Activated CD8-positive, alpha-beta memory T cell treated with anti-CD3 and anti-CD28 coated beads, Interleukin-2, amount 10 ng/mL, durations not matched to agents 7 days and 5 days (primary cell): ENCODE measurements around the gene ABCA2. TPM values are rescaled to one million over a fixed set of nuclear protein-coding genes. Genes with fewer than 3 reads are reported as not detected.

Experiments
- ATAC-seq: fragments of 150-1000 bp; cut with Tn5 transposase; one replicate; pipeline ENCODE4 v1.10.0; 2021; ENCODE audit warnings: moderate library complexity
- CTCF ChIA-PET: fragments of 350-600 bp; sonication (Branson Sonifier 250); formaldehyde crosslinking; loops from one replicate; lab custom pipeline; 2021; ENCODE audit warnings: antibody characterized with exemption; lab: Charles Lee
- DNase-seq: peaks from one replicate; pipeline ENCODE4 v3.0.0-alpha.2; 2020
- H3K27ac Mint-ChIP-seq: one replicate; pipeline ENCODE4 v1.8.0; 2021; ENCODE audit warnings: mild to moderate bottlenecking, mixed read lengths
- H3K27me3 Mint-ChIP-seq: one replicate; pipeline ENCODE4 v1.8.0; 2021; ENCODE audit warnings: mixed read lengths
- H3K36me3 Mint-ChIP-seq: one replicate; pipeline ENCODE4 v1.8.0; 2021; ENCODE audit warnings: mild to moderate bottlenecking, mixed read lengths
- H3K4me1 Mint-ChIP-seq: one replicate; pipeline ENCODE4 v1.8.0; 2021; ENCODE audit warnings: mixed read lengths
- H3K4me3 Mint-ChIP-seq: one replicate; pipeline ENCODE4 v1.8.0; 2021; ENCODE audit warnings: mild to moderate bottlenecking, moderate library complexity, mixed read lengths
- H3K9me3 Mint-ChIP-seq: one replicate; pipeline ENCODE4 v1.8.0; 2022; ENCODE audit warnings: low read depth, mixed read lengths
- total RNA-seq, 2 experiments: library from RNA; stranded (reverse); gene quantifications; one replicate each; pipeline ENCODE4 v1.2.3, GENCODE V29; 2021

The ABCA2 gene
- total RNA-seq, 2 experiments from 2014 or later = 30.0 to 73.6 TPM

DNA sequence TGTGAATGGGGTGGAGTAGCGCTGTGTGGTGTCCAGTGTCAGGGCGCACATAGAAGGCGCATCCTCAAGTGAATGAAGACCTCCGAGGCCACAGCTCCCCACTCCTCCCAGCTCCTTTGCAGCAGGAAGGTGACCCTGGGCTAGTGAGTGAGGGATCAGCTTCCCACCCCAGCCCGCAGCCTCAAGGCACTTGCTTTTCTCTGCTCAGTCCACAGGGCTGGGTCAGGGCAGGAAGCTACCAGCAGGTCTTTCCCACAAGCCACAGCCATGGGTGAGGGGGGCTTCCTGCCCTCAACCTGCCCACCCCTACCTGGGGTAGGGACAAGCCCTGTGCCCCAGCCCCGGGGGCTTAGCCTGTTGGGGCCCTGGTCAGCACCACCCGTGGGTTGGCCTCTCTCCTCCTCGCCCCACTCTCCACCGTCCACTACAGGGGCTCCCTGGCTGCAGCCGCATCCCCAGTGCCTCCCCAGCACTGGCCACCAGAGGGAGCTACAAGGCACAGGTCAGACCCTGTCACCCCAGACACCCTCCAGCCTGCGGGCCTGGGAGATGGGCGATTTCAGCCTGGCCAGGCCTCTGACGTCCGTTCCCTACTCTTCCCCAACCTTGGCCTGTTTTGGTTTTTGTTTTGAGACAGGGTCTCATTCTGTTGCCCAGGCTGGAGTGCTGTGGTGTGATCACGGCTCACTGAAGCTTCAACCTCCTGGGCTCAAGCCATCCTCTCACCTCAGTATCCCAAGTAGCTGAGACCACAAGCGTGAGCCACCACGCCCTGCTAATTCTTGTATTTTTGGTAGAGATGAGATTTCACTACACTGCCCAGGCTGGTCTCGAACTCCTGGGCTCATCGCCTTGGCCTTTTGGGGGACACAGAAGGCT, 1.3 kb upstream of the ABCA2 start:
- Mint-ChIP-seq H3K4me1 (peaks cover 55% of the 10 kb centered on the region), H3K9me3 (no peaks in the 10 kb centered on the region), H3K27me3 (peaks cover 3% of the 10 kb centered on the region), H3K4me3 (peak overlapping the region; percentile 65), H3K27ac (peak overlapping the region; percentile 90), H3K36me3 (no peaks in the 10 kb centered on the region)
- ATAC-seq (peak; percentile 53), DNase-seq (peak; percentile 85)
- CTCF ChIA-PET = interaction anchor here (0.7 to 11.9 kb wide), 51 partner anchors 7 to 490 kb away, joined by 3 to 234 read pairs (median 6); partner anchors contain the start of genes AJM1, C8G, CLIC3 and FBXW5

DNA sequence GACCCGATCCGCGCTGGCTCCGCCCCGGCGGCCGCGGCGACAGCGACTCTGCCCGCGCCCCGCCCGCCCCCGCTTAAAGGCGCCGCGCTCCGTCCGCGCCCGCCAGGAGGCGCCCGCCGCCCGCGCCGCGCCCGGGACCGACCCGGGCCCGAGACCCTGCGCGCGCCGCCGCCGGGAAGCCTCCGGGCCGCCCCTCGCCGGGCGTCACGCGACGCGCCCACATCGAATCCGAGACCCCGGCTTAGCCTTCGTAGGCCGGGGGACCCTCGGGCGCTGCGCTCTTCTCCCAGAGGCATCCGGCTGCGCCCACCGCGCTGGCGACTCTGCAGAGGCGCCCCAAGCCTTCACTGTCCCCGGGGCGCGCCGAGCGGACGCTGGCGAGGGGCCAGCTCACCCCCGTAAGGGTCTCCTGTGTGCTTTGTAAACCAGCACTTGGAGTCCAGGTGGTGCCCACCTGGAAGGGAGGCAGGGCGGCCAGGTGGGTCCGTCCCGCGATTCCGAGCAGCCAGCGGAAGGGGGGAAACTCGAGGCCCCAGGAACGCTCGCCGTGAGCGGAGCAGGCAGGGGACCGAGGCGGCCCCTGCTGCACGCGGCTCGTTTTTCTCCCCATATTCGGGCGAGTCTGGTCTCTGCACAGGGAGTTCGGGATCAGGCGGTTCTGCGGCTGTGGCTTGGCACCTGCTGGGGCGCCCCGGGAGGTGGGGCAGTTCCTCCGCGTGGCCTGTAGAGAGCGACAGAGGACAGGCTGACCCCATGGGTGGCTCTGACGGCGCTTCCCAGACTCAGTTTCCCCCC, 423 bp upstream of the ABCA2 start:
- Mint-ChIP-seq H3K27ac (peak overlapping the region; percentile 90), H3K36me3 (no peaks in the 10 kb centered on the region), H3K27me3 (peaks cover 3% of the 10 kb centered on the region), H3K4me1 (peaks cover 57% of the 10 kb centered on the region), H3K4me3 (peak overlapping the region; percentile 65), H3K9me3 (no peaks in the 10 kb centered on the region)
- DNase-seq (peak; percentile 80), ATAC-seq (peak; percentile 74)
- CTCF ChIA-PET = interaction anchor here (0.9 to 11.9 kb wide), 43 partner anchors 8 to 300 kb away, joined by 3 to 234 read pairs (median 7); partner anchors contain the start of genes AJM1, C8G, CLIC3 and FBXW5

DNA sequence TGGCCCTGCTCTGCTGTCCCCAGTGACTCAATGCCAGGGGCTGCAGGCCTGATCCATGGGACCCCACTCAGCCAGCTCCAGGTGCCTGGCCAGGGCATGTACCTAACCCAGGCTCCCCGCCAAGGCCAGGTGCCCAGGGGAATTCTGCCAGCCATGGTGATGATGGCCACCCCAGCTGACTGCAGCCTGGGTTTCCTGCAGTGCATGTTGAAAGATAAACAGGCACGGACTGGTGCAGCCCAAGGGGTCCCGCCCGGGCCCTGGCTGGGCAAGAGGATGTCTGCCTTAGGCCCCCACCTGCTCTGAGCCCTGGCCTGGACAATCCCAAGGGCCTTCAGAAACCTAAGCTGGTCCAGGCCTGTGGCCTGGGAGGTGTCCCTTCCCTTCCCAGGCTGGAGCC, 1.2 kb downstream of the ABCA2 start:
- peak overlapping the region; percentile 72 for H3K4me3 Mint-ChIP-seq
- H3K4me1 Mint-ChIP-seq = peaks cover 48% of the 10 kb centered on the region
- peaks cover 3% of the 10 kb centered on the region for H3K27me3 Mint-ChIP-seq
- CTCF ChIA-PET = interaction anchor here (1.5 to 11.9 kb wide), 6 partner anchors 9 to 82 kb away, joined by 3 to 234 read pairs (median 46); partner anchors contain the start of genes C8G, CLIC3, FBXW5 and NPDC1
- no peaks in the 10 kb centered on the region for H3K9me3 Mint-ChIP-seq
- no peak overlapping the region for H3K27ac Mint-ChIP-seq
- H3K36me3 Mint-ChIP-seq = no peaks in the 10 kb centered on the region
- ATAC-seq (no peak), DNase-seq (no peak)

DNA sequence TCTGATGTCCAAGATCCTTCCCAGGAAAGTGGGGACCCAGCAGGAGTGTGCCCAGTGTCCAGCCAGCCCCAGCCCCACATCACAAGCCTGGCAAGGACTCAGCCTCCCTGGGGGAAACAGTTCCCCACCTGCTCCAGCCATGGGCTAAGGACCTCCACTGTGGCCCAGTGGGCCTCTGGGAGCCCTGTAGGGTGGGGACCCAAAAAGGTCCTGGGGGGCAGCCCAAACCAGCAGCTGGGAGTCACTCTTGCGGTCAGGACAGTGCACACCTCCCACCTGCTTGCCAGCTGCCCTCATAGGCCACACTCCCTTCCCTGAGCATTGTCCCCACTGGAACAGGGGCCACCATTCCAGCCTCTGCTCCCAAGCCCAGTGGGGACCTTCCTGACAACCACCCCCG, 1.7 kb downstream of the ABCA2 start:
- Mint-ChIP-seq H3K27ac (no peak overlapping the region), H3K36me3 (no peaks in the 10 kb centered on the region), H3K27me3 (peaks cover 3% of the 10 kb centered on the region), H3K4me1 (peaks cover 45% of the 10 kb centered on the region), H3K4me3 (no peak overlapping the region), H3K9me3 (no peaks in the 10 kb centered on the region)
- ATAC-seq (no peak), DNase-seq (no peak)
- CTCF ChIA-PET = interaction anchor here (1.5 to 11.9 kb wide), 6 partner anchors 10 to 81 kb away, joined by 3 to 234 read pairs (median 46); partner anchors contain the start of genes C8G, CLIC3, FBXW5 and NPDC1

DNA sequence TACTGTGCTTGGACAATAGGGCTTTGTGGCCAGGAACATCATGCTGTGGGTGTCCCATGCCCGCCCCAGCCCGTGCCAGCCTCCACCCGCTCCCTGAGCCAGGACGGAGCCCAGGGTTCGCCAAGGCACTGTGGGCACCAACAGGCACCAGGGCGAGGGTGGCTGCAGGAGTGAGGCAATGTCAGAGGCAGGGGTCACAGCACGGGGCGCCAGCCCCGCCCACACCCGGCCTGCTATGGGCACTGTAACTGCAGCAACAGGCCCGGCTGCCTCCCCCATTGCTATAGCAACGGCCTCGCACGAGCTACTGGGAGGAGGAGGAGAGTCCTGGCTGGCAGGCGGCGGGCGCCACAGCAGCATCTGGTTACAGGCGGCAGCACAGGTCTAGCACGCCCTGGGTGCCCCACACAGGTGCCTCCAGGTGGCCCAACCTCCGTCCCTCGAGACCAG, 2.5 kb downstream of the ABCA2 start:
- ATAC-seq (no peak), DNase-seq (no peak)
- Mint-ChIP-seq H3K9me3 (no peaks in the 10 kb centered on the region), H3K27ac (no peak overlapping the region), H3K36me3 (no peaks in the 10 kb centered on the region), H3K4me3 (no peak overlapping the region), H3K4me1 (peaks cover 39% of the 10 kb centered on the region), H3K27me3 (peaks cover 3% of the 10 kb centered on the region)
- CTCF ChIA-PET = interaction anchor here (0.8 to 11.9 kb wide), 8 partner anchors 10 to 81 kb away, joined by 3 to 234 read pairs (median 10); partner anchors contain the start of genes C8G, CLIC3, FBXW5 and NPDC1

DNA sequence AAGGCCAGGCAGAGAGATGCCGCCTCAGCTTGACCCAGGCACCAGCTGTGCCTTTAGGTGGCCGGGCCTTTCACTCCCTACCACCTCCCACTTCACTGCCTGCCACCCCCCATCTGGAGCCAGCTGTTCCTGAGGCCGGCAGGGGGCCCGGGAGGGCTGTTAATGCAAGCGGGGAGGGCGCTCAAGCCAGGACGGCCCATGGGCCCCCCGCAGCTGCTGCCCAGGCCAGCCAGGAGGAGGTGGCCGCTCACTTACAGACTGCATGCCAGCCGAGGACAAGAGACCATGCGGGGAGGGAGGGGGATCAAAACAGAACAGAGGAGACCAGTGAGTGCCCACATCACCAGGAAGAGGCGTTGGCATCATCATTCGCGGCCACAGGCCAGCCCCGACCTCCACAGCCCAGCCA, 4.5 kb downstream of the ABCA2 start:
- Mint-ChIP-seq H3K4me1 (peaks cover 21% of the 10 kb centered on the region), H3K36me3 (no peaks in the 10 kb centered on the region), H3K4me3 (no peak overlapping the region), H3K27me3 (peaks cover 3% of the 10 kb centered on the region), H3K9me3 (no peaks in the 10 kb centered on the region), H3K27ac (no peak overlapping the region)
- CTCF ChIA-PET = interaction anchor here (9.7 to 10.2 kb wide), 2 partner anchors 12 to 44 kb away, joined by 79 to 98 read pairs; partner anchors contain the start of gene SAPCD2
- DNase-seq (no peak), ATAC-seq (no peak)

DNA sequence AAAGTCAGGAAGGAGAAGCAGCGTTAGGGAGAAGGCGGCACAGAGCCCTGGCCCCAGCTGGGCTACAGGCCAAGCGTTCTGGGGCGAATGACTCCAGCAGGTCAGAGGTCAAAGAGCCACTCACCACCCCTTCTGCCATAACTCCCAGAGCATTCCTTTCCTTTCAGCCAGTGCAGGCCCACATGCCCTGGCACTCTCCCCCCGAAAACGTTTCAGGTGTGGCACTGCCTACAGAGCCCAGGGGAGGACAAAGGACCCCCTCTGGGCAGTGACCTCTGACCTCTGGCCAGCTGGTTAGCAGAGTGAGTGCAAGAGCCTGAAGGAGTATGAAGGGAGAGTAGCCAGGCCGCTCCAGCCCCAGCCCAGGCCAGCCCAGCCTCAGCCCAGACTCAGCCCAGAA, 4.9 kb downstream of the ABCA2 start:
- CTCF ChIA-PET = interaction anchor here (1.4 to 10.2 kb wide), 3 partner anchors 13 to 47 kb away, joined by 4 to 98 read pairs (median 79); partner anchors contain the start of gene SAPCD2
- Mint-ChIP-seq H3K4me3 (no peak overlapping the region), H3K4me1 (peaks cover 20% of the 10 kb centered on the region), H3K27ac (no peak overlapping the region), H3K27me3 (peaks cover 3% of the 10 kb centered on the region), H3K36me3 (no peaks in the 10 kb centered on the region), H3K9me3 (no peaks in the 10 kb centered on the region)
- ATAC-seq (no peak), DNase-seq (no peak)

DNA sequence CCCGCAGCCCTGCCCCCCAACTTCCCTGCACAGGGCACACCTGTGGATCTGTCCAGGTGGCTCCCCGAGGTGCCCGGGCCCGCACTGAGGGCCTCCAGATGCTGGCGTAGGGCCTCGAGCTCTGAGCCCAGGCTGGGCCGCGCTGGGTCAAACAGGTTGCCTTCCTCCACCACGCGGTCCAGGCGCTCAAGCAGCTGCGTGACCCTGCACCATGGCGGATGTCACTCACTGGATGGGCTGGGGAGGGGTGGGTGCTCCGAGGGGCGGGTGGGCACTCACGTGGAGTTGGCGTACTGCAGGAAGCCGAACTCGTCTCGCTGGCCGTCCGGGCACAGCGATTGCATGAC, 5.4 kb downstream of the ABCA2 start:
- Mint-ChIP-seq H3K27ac (no peak overlapping the region), H3K27me3 (peaks cover 3% of the 10 kb centered on the region), H3K9me3 (no peaks in the 10 kb centered on the region), H3K4me1 (peaks cover 20% of the 10 kb centered on the region), H3K36me3 (no peaks in the 10 kb centered on the region), H3K4me3 (no peak overlapping the region)
- no peak for DNase-seq
- CTCF ChIA-PET = interaction anchor here (0.6 to 10.2 kb wide), 5 partner anchors 13 to 214 kb away, joined by 3 to 98 read pairs (median 4); partner anchors contain the start of gene SAPCD2
- no peak for ATAC-seq

DNA sequence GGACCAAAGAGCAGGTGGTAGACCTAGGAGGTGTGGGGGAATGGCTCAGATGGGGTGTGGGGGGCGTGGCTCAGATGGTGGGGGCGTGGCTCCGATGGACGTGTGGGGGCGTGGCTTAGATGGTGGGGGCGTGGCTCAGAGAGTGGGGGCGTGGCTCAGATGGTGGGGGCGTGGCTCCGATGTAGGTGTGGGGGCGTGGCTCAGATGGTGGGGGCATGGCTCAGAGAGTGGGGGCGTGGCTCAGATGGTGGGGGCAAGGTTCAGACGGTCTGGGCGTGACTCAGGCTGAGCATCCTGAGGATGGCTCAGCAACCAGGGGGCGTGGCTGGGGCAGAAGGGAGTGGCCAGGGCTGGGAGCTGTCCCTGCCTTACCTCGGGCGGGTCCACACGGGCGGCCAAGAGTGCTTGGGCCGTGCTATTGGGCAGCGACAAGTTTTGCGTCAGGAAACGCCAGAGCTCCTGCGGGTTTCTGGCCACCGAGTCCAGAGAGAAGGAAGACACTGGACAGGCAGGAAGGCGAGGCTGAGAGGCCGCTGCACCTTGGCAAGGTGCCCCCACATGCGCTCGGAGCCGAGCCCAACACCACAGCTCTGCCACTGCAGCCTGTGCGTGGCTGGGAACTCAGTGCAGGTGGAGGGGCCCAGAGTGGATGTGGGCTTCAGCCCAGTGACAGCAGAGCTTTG, 5.9 kb downstream of the ABCA2 start:
- Mint-ChIP-seq H3K9me3 (no peaks in the 10 kb centered on the region), H3K4me1 (peaks cover 18% of the 10 kb centered on the region), H3K27ac (no peak overlapping the region), H3K4me3 (no peak overlapping the region), H3K36me3 (no peaks in the 10 kb centered on the region), H3K27me3 (peaks cover under 1% of the 10 kb centered on the region)
- CTCF ChIA-PET = interaction anchor here (0.6 to 9.7 kb wide), 5 partner anchors 14 to 214 kb away, joined by 3 to 79 read pairs (median 4); no protein-coding TSS in a partner anchor
- ATAC-seq = peak; percentile 85
- DNase-seq = peak; percentile 87

DNA sequence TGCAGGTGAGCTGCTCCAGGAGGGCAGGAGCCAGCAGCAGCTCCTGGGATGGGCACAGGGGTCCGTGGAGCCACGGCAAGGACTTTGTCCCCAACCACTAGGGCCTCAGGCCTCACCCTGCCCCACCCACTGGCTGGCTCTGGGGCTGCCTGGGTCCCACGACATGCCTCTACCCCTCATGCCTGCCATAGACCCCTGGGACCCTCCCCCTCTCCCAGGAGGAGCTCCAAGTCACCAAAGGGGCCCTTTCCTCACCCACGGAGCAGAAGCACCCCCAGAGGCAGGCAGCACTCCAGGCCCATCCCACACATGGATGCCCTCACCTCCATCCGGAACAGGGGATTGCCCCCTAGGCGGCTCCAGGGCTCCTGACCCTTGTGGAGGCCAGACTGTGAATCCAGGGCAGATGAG, 6.5 kb downstream of the ABCA2 start:
- H3K4me3 Mint-ChIP-seq = no peak overlapping the region
- DNase-seq = no peak
- no peak for ATAC-seq
- no peaks in the 10 kb centered on the region for H3K36me3 Mint-ChIP-seq
- H3K4me1 Mint-ChIP-seq = peaks cover 16% of the 10 kb centered on the region
- CTCF ChIA-PET = interaction anchor here (0.7 to 9.7 kb wide), 9 partner anchors 8 to 233 kb away, joined by 3 to 79 read pairs (median 4); partner anchors contain the start of gene ABCA2
- H3K27me3 Mint-ChIP-seq = no peaks in the 10 kb centered on the region
- no peak overlapping the region for H3K27ac Mint-ChIP-seq
- H3K9me3 Mint-ChIP-seq = no peaks in the 10 kb centered on the region

DNA sequence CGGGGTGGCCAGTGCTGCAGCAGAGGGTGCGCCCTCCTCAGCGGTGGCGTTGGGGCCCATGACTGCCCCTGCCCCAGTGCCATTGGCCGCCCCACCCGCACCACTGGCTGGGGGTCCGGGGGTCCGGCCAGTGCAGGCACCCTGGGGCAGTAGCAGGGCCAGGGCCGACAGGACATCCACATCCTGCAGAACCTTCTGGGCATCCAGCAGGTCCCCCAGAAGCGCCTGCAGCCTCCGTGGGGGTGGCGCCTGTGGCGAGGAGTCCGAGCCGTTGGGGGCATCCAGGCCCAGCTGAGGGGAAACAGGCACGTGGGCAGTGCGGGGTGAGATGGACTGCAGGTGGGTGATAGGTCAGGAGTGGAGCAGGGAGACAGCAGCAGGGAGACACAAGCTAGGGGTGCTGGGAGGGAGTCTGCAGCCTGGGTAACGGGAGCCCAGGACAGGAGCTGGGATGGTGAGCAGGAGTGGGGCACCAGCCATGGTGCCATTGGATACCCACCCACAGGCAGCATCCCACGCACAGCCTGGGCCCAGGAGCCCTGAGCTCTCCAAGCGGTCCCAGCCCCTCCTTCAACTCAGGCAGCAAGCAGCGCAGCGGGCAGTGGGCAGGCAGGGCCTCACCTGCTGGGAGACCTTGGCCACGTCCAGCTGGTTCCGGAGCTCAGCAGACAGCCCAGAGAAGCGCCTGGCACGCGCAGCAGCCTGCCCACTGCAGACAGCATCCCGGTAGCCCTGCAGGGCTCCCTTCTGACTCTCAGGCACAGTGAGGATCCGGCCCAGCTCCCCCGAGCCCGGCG, 7.1 kb downstream of the ABCA2 start:
- CTCF ChIA-PET = interaction anchor here (0.7 to 9.7 kb wide), 8 partner anchors 8 to 233 kb away, joined by 3 to 79 read pairs (median 4); partner anchors contain the start of genes ABCA2 and FUT7
- H3K27me3 Mint-ChIP-seq = no peaks in the 10 kb centered on the region
- H3K27ac Mint-ChIP-seq = no peak overlapping the region
- no peaks in the 10 kb centered on the region for H3K9me3 Mint-ChIP-seq
- H3K4me1 Mint-ChIP-seq = peaks cover 14% of the 10 kb centered on the region
- DNase-seq (no peak), ATAC-seq (no peak)
- no peaks in the 10 kb centered on the region for H3K36me3 Mint-ChIP-seq
- H3K4me3 Mint-ChIP-seq = no peak overlapping the region
